ENCODE results near the gene THBS3.
A peak's percentile ranks its signal among the peaks of the same experiment; 100 is the strongest.
"Not testable (repeated sequence)": the region's sequence is repeated elsewhere in the genome, so short reads cannot be mapped to it uniquely, and the experiment has no call there.

The THBS3 gene

DNA sequence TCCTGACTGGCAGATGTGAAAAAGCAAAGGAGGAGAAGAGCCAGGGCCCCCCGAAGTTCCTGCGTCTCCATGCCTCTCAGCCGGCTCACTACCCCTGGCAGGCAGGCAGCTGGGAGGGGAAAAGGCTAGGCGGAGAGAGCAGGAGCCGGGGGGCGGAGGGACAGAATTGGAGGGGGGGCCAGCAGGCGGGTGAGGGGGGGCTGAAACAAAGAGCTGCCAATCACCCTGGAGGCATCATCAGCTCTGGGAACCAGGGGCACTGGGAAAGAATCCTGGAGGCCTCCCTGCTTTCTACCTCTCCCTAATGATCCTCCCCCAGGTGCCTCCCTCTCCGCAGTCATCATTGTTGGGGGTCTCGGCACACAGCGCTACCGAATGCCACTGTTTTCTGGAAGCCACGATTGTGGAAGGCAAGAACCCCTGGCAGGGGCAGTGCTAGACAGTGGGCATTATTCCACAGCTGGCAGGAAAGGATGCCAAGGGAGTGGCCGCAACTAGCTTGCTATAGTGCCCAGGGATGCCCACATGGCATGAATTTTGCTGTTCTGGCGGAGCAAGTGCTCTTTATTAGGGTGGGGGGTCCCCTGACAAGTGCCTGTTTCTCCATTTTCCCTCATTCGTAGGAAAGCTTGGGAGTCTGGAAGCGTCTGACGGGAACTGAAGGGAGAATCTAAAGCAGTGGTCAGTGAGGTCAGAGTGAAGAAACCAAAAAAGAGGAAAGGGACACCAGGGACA is at the start of gene THBS3:
TSS of gene THBS3 (minus strand) at position 92 of the 735 bp plus-strand sequence. CDS start at position 71, 21 bp downstream.
- Mint-ChIP-seq H3K27me3 (ENCODE audit: low read depth) (no peaks in the 10 kb centered on the region), H3K27ac (peak within 1 kb of the TSS; percentile 92), H3K36me3 (ENCODE audit: low read depth) (peaks cover 7% of the 10 kb centered on the region), H3K4me1 (ENCODE audit: low read depth) (peaks cover 25% of the 10 kb centered on the region), H3K9me3 (no peaks in the 10 kb centered on the region), H3K4me3 (peak within 1 kb of the TSS; percentile 95)
- no peak for DNase-seq (ENCODE audit: low spot score)

DNA sequence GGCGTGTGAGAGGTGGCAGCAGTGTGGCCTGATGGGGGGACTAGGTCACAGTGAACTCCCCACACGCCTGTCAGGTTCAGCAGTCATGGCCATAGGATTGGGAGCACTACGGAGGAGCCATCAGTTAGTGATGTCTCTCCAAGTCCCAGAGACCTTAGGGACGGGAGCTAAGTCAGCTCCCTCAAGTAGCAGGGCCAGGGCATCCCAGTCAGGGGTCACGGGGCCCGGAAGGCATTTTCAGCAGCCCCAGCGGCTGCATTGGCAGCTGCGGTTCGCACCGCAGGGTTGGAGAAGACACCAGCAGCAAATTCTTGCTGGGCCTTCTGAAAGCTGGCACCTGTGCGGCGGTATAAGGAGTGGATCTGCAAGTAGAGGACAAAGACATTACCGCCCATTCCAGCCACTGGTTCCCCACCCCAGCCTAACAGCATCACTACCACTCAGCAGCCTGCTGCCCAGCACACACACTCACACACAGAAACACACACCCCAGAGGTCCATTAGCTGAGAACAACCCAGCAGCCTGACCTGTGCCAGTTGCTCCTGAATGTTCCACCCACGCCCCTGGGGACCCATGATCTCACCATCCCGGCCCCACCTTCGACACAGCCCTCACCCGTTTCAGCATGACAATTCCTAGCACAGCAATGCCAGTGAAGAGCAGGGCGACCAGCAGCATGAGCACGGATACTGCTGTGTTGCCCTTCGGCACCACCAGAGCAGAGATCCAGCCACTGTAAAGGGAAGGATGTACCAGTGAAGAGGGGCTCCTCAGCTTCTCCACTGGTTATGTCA is 48.6 kb upstream of the THBS3 start:
- H3K4me3 Mint-ChIP-seq, result peak overlapping the region; percentile 74
- no peak for DNase-seq (ENCODE audit: low spot score)
- no peak overlapping the region for H3K27ac Mint-ChIP-seq
- H3K9me3 Mint-ChIP-seq, result no peaks in the 10 kb centered on the region
- H3K27me3 Mint-ChIP-seq (ENCODE audit: low read depth), result no peaks in the 10 kb centered on the region
- peaks cover 26% of the 10 kb centered on the region for H3K4me1 Mint-ChIP-seq (ENCODE audit: low read depth)
- peaks cover 29% of the 10 kb centered on the region for H3K36me3 Mint-ChIP-seq (ENCODE audit: low read depth)

GRCh38 chr1:155255243-155256007 is 47.7 kb upstream of the THBS3 start, which contains the start of gene ENTREP3:
Gene ENTREP3 (minus strand): TSS chr1:155255483. CDS start chr1:155254877, 606 bp downstream.
- DNase-seq (ENCODE audit: low spot score), result peak; percentile 75
- no peaks in the 10 kb centered on the region for H3K27me3 Mint-ChIP-seq (ENCODE audit: low read depth)

DNA sequence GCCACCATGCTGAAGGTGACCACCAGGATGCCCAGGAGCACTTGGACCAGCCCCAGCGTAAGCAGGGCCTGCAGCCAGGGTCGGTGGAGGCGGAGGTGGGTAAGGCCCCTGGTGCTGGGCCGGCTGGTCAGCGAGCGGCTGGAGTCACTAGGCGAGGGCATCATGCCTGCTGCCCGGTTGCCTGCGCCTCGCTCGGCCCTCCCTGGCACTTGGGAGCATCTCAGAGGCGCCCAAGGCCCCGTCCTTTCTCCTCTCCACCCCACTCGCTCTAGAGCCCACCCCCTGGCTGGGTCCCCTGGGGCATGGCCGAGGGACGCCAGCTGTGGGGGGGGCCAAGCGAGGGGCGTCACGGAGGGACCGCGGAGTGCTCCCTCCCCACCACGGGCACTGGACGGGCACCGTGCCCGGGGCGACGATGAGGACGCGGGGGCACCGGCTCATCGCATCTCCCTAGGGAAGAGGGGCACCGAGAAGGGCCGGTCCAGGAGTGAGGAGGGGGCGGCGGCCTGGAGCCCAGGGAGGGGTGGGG is 47.1 kb upstream of the THBS3 start:
- no peak for DNase-seq (ENCODE audit: low spot score)
- Mint-ChIP-seq H3K36me3 (ENCODE audit: low read depth) (peaks cover 19% of the 10 kb centered on the region), H3K27ac (peak overlapping the region; percentile 52), H3K27me3 (ENCODE audit: low read depth) (no peaks in the 10 kb centered on the region), H3K4me1 (ENCODE audit: low read depth) (peaks cover 27% of the 10 kb centered on the region), H3K9me3 (no peaks in the 10 kb centered on the region), H3K4me3 (peak overlapping the region; percentile 83)

More at GRCh38 chr1:155255243-155256007, 47.7 kb upstream of the THBS3 start, which contains the start of gene ENTREP3:
- peaks cover 23% of the 10 kb centered on the region for H3K36me3 Mint-ChIP-seq (ENCODE audit: low read depth)
- H3K27ac Mint-ChIP-seq, result peak within 1 kb of the TSS; percentile 52
- H3K9me3 Mint-ChIP-seq, result no peaks in the 10 kb centered on the region
- H3K4me3 Mint-ChIP-seq, result peak within 1 kb of the TSS; percentile 83
- peaks cover 27% of the 10 kb centered on the region for H3K4me1 Mint-ChIP-seq (ENCODE audit: low read depth)

DNA sequence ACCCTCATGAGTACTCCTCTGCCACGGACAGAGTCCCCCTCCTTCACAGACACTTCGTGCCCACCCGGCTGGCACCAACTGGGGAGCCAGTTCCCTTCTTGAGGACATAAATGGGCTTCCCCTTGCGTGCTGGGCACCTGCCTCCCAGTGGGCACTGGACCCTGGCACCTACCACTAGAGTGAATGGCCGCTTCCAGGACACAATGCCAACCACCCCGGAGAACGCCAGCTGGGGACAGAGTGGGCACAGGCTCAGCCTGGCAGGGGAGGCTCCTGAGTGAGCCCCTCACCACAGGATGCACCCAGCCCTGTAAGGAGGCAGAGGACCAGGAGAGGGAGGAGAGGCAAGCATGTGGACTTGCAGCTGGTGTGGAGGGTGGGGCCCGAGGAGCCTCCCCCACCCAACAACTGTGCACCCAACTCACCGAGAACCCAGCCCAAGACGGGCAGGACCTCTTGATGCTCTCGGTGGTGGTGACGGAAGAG is 46.6 kb upstream of the THBS3 start:
- Mint-ChIP-seq H3K9me3 (no peaks in the 10 kb centered on the region), H3K36me3 (ENCODE audit: low read depth) (peaks cover 19% of the 10 kb centered on the region), H3K4me1 (ENCODE audit: low read depth) (peaks cover 27% of the 10 kb centered on the region), H3K4me3 (peak overlapping the region; percentile 83), H3K27ac (peak overlapping the region; percentile 52), H3K27me3 (ENCODE audit: low read depth) (no peaks in the 10 kb centered on the region)
- DNase-seq (ENCODE audit: low spot score), result no peak

DNA sequence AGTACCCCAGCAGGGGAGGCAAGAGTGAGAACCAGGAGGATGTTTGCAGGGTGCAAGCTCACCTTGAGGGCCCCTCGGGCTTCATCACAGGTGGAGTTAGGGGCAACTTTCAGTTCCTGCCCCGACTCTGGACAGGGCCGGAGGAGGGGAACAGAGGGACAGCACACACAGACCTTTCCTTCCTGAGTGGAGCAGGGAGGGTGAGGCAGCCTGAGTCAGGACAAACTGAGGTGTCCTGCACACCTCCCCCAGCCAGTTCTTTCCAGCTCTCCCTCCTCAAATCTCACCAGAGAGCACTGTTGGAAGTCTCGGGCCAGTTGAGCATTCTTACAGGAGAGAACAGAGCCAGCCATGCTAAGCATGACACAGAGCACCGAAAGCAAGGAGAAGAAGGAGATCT is 46.1 kb upstream of the THBS3 start:
- H3K9me3 Mint-ChIP-seq, result no peaks in the 10 kb centered on the region
- H3K4me1 Mint-ChIP-seq (ENCODE audit: low read depth), result peaks cover 27% of the 10 kb centered on the region
- H3K27me3 Mint-ChIP-seq (ENCODE audit: low read depth), result no peaks in the 10 kb centered on the region
- peak overlapping the region; percentile 83 for H3K4me3 Mint-ChIP-seq
- DNase-seq (ENCODE audit: low spot score), result no peak
- H3K27ac Mint-ChIP-seq, result no peak overlapping the region
- H3K36me3 Mint-ChIP-seq (ENCODE audit: low read depth), result peaks cover 19% of the 10 kb centered on the region

- no peaks in the 10 kb centered on the region for H3K9me3 Mint-ChIP-seq
- H3K4me1 Mint-ChIP-seq (ENCODE audit: low read depth), result peaks cover 27% of the 10 kb centered on the region
- no peak for DNase-seq (ENCODE audit: low spot score)
- H3K27ac Mint-ChIP-seq, result peak overlapping the region; percentile 33
- peak overlapping the region; percentile 83 for H3K4me3 Mint-ChIP-seq
- no peaks in the 10 kb centered on the region for H3K27me3 Mint-ChIP-seq (ENCODE audit: low read depth)
- peaks cover 14% of the 10 kb centered on the region for H3K36me3 Mint-ChIP-seq (ENCODE audit: low read depth)
Observed at GRCh38 chr1:155253208-155253607, 45.5 kb upstream of the THBS3 start.

DNA sequence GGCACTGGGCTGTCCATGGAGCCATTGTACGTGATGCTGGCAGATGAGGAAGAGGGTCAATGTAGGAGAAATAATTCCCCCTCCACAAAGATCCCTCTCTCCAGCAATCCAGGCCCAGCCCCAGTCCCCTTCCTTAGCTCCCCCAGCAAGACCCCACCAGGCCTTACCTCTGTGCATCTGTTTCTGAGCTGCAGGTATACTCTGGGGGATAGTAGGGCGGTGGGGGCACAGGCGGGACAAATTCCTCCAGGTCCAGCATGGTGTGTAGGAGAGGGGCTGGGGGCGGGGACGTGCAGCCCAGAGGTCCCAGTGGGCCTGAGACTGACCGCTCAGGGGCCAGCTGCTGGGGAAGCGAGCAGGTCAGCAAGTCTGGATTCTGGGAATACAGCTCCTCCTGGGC is 43.9 kb upstream of the THBS3 start:
- Mint-ChIP-seq H3K27me3 (ENCODE audit: low read depth) (no peaks in the 10 kb centered on the region), H3K36me3 (ENCODE audit: low read depth) (peaks cover 7% of the 10 kb centered on the region), H3K4me1 (ENCODE audit: low read depth) (peaks cover 23% of the 10 kb centered on the region), H3K9me3 (no peaks in the 10 kb centered on the region), H3K4me3 (no peak overlapping the region), H3K27ac (no peak overlapping the region)
- no peak for DNase-seq (ENCODE audit: low spot score)

DNA sequence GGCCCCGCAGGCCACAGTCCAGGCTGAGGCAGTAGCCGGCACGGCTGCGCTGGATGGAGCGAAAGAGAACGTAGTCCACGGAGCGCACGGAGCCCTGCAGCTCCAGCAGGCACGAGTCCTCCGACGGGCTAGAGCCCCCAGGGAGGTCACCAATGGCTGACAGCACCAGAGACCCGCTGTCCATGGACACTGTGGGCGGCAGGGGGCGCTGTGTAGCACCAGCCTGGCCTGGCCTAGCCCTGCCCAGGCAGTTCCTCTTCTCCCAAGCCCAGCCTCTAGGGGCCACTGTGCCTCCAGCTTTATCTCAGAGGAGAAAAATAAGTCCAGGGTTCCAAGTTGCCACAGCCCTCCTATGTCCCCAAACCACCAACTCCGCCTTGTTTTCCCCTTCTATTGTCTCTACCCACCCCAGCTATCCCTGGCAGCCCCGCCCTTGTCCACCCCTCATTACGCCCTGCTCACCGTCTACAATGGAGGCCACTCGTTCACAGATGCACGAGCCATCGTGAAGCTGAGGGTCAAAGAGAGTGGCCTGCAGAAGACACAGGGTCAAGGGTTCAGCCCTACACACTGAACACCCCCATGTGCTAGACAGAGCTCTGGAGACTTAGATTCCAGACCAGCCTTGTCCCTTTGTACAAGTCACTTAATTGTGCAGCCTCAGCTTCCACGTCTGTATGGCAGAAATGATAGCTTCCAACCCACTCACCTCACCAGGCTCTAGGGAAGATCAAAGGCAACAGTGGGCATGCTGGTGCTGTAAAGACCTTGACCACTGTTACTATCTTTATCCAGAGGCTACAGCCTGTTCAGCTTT is 43.1 kb upstream of the THBS3 start:
- H3K4me1 Mint-ChIP-seq (ENCODE audit: low read depth), result peaks cover 26% of the 10 kb centered on the region
- H3K27ac Mint-ChIP-seq, result peak overlapping the region; percentile 14
- H3K9me3 Mint-ChIP-seq, result no peaks in the 10 kb centered on the region
- DNase-seq (ENCODE audit: low spot score), result peak; percentile 92
- H3K27me3 Mint-ChIP-seq (ENCODE audit: low read depth), result no peaks in the 10 kb centered on the region
- peaks cover 7% of the 10 kb centered on the region for H3K36me3 Mint-ChIP-seq (ENCODE audit: low read depth)
- H3K4me3 Mint-ChIP-seq, result peak overlapping the region; percentile 66

- Mint-ChIP-seq H3K27ac (peak overlapping the region; percentile 79), H3K9me3 (no peaks in the 10 kb centered on the region), H3K36me3 (ENCODE audit: low read depth) (peaks cover 10% of the 10 kb centered on the region), H3K4me1 (ENCODE audit: low read depth) (peaks cover 29% of the 10 kb centered on the region), H3K4me3 (peak overlapping the region; percentile 80), H3K27me3 (ENCODE audit: low read depth) (no peaks in the 10 kb centered on the region)
- DNase-seq (ENCODE audit: low spot score), result no peak
Observed at GRCh38 chr1:155250246-155250632, 42.5 kb upstream of the THBS3 start.

GRCh38 chr1:155247667-155248553 is 40.2 kb upstream of the THBS3 start:
- H3K36me3 Mint-ChIP-seq (ENCODE audit: low read depth), result peaks cover 10% of the 10 kb centered on the region
- no peak overlapping the region for H3K4me3 Mint-ChIP-seq
- H3K4me1 Mint-ChIP-seq (ENCODE audit: low read depth), result peaks cover 27% of the 10 kb centered on the region
- DNase-seq (ENCODE audit: low spot score), result no peak
- H3K27me3 Mint-ChIP-seq (ENCODE audit: low read depth), result peaks cover 3% of the 10 kb centered on the region
- no peaks in the 10 kb centered on the region for H3K9me3 Mint-ChIP-seq
- H3K27ac Mint-ChIP-seq, result no peak overlapping the region

GRCh38 chr1:155246796-155247195 is 39.1 kb upstream of the THBS3 start:
- H3K27ac Mint-ChIP-seq, result peak overlapping the region; percentile 1

More at GRCh38 chr1:155246796-155247195, 39.1 kb upstream of the THBS3 start:
- not testable (repeated sequence) for DNase-seq (ENCODE audit: low spot score); H3K27me3 Mint-ChIP-seq (ENCODE audit: low read depth); H3K36me3 Mint-ChIP-seq (ENCODE audit: low read depth); H3K9me3 Mint-ChIP-seq; H3K4me3 Mint-ChIP-seq
- peaks cover 30% of the 10 kb centered on the region for H3K4me1 Mint-ChIP-seq (ENCODE audit: low read depth)
